VCaP (cell line): ENCODE data around the gene HTR4.

Experiments
- H3K27ac ChIP-seq: fragments of 450-650 bp; 2 replicates; pipeline ENCODE4 v1.5.1; 2017
- TF ChIP-seq, protein P1 (sequence below): fragments of 450-650 bp; conservative IDR thresholded peaks from 2 replicates; pipeline ENCODE4 v1.5.1; 2017; ENCODE audit warnings: mild to moderate bottlenecking, moderate library complexity

The HTR4 gene

DNA sequence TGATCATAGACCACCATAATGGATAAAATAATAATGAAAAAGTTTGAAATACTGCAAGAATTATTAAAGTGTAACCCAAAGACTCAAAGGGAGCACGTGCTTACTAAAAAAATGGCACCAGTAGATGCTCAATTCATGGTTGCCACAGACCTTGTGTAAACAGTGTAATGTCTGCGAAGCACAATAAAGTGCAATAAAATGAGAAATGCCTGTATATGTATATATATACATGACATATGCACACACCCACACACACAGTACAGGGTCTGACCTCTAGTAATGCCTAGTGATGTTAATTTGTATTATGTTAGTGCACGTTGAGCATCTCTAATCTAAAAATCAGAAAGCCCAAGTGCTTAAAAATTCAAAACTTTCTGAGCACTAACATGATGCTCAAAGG lies 218.3 kb downstream of the HTR4 start:
- no peak overlapping the region for H3K27ac ChIP-seq
- TF ChIP-seq, protein P1, sequence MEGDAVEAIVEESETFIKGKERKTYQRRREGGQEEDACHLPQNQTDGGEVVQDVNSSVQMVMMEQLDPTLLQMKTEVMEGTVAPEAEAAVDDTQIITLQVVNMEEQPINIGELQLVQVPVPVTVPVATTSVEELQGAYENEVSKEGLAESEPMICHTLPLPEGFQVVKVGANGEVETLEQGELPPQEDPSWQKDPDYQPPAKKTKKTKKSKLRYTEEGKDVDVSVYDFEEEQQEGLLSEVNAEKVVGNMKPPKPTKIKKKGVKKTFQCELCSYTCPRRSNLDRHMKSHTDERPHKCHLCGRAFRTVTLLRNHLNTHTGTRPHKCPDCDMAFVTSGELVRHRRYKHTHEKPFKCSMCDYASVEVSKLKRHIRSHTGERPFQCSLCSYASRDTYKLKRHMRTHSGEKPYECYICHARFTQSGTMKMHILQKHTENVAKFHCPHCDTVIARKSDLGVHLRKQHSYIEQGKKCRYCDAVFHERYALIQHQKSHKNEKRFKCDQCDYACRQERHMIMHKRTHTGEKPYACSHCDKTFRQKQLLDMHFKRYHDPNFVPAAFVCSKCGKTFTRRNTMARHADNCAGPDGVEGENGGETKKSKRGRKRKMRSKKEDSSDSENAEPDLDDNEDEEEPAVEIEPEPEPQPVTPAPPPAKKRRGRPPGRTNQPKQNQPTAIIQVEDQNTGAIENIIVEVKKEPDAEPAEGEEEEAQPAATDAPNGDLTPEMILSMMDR: no peak

DNA sequence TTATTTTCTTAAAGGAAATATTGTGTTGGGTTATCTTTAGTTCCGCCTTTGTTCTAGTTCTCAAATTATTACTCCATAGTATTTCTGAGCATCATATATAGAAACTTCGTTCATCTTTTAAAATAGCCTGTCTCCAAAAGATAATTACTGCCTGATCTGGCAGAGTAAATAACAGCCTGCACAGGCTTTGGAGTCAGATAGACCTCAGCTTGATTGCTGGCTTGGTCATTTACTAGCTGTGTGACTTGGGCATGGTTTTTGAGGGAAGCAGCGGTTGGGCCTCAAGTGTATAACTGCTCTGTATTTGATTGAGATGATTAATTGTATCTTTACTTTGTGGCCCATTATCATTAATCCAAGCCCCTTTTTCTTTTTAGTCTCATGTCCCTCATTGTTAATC lies 220.5 kb downstream of the HTR4 start:
- H3K27ac ChIP-seq: no peak overlapping the region
- TF ChIP-seq, protein P1: no peak
